Measurements from ENCODE around the gene IQGAP2.

DNA sequence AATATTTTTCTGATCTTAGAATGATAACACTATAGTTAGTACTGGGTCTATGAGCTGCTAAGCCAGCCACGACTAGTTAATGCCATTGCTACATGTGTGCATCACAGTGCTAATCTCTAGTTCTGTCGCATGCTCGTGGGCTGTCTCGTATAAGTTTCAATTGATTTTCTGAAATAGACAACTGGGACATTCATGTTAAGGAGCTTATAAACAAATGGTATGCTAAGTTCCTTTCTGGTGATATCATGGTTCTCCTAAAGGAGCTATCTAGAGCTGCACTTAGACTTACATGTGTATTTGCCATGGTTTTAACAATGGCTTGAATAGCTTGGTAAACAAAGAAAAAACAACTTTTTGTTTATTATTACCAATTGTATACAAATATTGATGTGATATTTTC is 173.9 kb downstream of the IQGAP2 start:
- no peak for TF ChIP-seq CTCF (conservative IDR thresholded peaks at IDR 0.05; ENCODE audit: low read depth, low read length)
- no peak for TF ChIP-seq EZH2phosphoT487 (IDR thresholded peaks at IDR 0.05; ENCODE audit: borderline replicate concordance, low read length)
- TF ChIP-seq EZH2 (IDR thresholded peaks at IDR 0.05; ENCODE audit: low read length, unreplicated experiment) = no peak

Data from PC-3 (cell line).